Activated B cell treated with CpG ODN at 0.5 μM for 24 hours (primary cell): Measurements from ENCODE around the gene MYDGF. TPM values are rescaled to one million over a fixed set of nuclear protein-coding genes. Genes with fewer than 3 reads are reported as not detected.

ENCODE experiments used
- ATAC-seq: fragments of 200-7000 bp; cut with Tn5 transposase; one replicate; pipeline ENCODE4 v1.10.0; 2021; ENCODE audit warnings: low read depth, mild to moderate bottlenecking, moderate library complexity
- CTCF ChIA-PET: fragments of 350-600 bp; sonication (Branson Sonifier 250); formaldehyde crosslinking; loops from one replicate; lab custom pipeline; 2021; ENCODE audit warnings: antibody characterized with exemption; lab: Charles Lee
- POLR2A ChIA-PET: fragments of 350-600 bp; sonication (Branson Sonifier 250); formaldehyde crosslinking; loops from one replicate; lab custom pipeline; 2021; ENCODE audit warnings: antibody characterized with exemption; lab: Charles Lee
- DNase-seq: peaks from one replicate; pipeline ENCODE4 v3.0.0; 2022
- H3K27ac Mint-ChIP-seq: one replicate; pipeline ENCODE4 v1.8.0; 2020; ENCODE audit warnings: mixed read lengths
- H3K27me3 Mint-ChIP-seq: one replicate; pipeline ENCODE4 v1.8.0; 2021; ENCODE audit warnings: mixed read lengths
- H3K36me3 Mint-ChIP-seq: one replicate; pipeline ENCODE4 v1.8.0; 2021; ENCODE audit warnings: low read depth, mixed read lengths
- H3K4me1 Mint-ChIP-seq: one replicate; pipeline ENCODE4 v1.8.0; 2021; ENCODE audit warnings: mixed read lengths
- H3K4me3 Mint-ChIP-seq: one replicate; pipeline ENCODE4 v1.8.0; 2020; ENCODE audit warnings: mild to moderate bottlenecking, mixed read lengths
- H3K9me3 Mint-ChIP-seq: one replicate; pipeline ENCODE4 v1.8.0; 2020; ENCODE audit warnings: mixed read lengths
- intact Hi-C: fragments of 100-400 bp; cut with micrococcal nuclease; formaldehyde crosslinking; loops from one replicate; pipeline ENCODE4 v1.15.1; 2024
- total RNA-seq: library from RNA; stranded (reverse); gene quantifications from 2 replicates; pipeline ENCODE4 v1.2.3, GENCODE V29; 2022
- TF ChIP-seq, protein P1 (sequence below): fragments of 200-600 bp; IDR thresholded peaks from one replicate; pipeline ENCODE4 v1.8.0; 2022; ENCODE audit warnings: antibody characterized with exemption, mild to moderate bottlenecking

Gene MYDGF
- total RNA-seq, 1 donor from 2014 or later, result 30.9 TPM

DNA sequence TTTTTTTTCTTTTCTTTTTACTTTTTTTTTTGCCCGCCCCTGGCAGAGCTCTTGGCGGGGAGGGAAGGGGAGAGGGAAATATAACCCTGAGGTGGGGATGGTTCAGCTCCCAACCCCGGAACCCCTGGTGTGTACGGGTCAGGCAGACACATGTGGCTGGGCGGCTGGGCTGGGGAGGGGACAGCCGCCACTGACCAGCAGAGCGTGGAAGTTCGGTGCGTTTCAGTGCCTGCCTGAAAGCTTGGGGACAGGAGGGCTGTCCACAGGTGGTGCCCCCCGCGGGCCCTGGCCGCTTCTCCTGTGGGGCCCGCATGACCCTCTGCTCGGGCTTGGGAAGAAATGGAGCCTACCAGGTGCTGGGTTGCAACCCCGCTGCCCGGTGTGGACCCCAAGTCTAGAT lies 5.2 kb upstream of the MYDGF start:
- DNase-seq, result no peak

DNA sequence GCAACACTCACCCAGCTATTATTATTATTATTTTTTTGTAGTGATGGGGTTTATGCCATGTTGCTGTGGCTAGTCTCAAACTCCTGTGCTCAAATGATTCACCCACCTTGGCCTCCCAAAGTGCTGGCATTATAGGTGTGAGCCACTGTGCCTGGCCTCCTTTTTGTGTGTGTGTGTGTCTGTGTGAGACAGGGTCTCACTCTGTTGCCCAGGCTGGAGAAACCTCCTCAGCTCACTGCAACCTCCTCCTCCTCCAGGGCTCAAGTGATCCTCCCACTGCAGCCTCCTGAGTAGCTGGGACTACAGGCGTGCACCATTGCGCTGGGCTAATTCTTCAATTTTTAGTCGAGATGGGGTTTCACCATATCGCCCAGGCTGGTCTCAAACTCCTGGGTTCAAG lies 3.6 kb upstream of the MYDGF start:
- Mint-ChIP-seq H3K27ac (no peak overlapping the region), H3K27me3 (no peaks in the 10 kb centered on the region), H3K9me3 (no peaks in the 10 kb centered on the region), H3K36me3 (peaks cover 38% of the 10 kb centered on the region), H3K4me3 (no peak overlapping the region), H3K4me1 (peaks cover 9% of the 10 kb centered on the region)
- DNase-seq, result no peak
- CTCF ChIA-PET, result no interaction called here
- no peak for ATAC-seq
- intact Hi-C loops, result no loop called here
- TF ChIP-seq, protein P1, sequence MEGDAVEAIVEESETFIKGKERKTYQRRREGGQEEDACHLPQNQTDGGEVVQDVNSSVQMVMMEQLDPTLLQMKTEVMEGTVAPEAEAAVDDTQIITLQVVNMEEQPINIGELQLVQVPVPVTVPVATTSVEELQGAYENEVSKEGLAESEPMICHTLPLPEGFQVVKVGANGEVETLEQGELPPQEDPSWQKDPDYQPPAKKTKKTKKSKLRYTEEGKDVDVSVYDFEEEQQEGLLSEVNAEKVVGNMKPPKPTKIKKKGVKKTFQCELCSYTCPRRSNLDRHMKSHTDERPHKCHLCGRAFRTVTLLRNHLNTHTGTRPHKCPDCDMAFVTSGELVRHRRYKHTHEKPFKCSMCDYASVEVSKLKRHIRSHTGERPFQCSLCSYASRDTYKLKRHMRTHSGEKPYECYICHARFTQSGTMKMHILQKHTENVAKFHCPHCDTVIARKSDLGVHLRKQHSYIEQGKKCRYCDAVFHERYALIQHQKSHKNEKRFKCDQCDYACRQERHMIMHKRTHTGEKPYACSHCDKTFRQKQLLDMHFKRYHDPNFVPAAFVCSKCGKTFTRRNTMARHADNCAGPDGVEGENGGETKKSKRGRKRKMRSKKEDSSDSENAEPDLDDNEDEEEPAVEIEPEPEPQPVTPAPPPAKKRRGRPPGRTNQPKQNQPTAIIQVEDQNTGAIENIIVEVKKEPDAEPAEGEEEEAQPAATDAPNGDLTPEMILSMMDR, result no peak
- POLR2A ChIA-PET, result interaction anchor here (0.7 kb wide), 1 partner anchor 139 kb away, joined by 4 read pairs; no protein-coding TSS in a partner anchor

More for the DNA sequence above, 5.2 kb upstream of the MYDGF start:
- ChIA-PET POLR2A (no interaction called here), CTCF (no interaction called here)
- Mint-ChIP-seq H3K27ac (no peak overlapping the region), H3K9me3 (no peaks in the 10 kb centered on the region), H3K4me3 (no peak overlapping the region), H3K4me1 (no peaks in the 10 kb centered on the region), H3K27me3 (no peaks in the 10 kb centered on the region), H3K36me3 (peaks cover 44% of the 10 kb centered on the region)
- ATAC-seq, result no peak
- intact Hi-C loops, result no loop called here
- TF ChIP-seq, protein P1, result no peak

DNA sequence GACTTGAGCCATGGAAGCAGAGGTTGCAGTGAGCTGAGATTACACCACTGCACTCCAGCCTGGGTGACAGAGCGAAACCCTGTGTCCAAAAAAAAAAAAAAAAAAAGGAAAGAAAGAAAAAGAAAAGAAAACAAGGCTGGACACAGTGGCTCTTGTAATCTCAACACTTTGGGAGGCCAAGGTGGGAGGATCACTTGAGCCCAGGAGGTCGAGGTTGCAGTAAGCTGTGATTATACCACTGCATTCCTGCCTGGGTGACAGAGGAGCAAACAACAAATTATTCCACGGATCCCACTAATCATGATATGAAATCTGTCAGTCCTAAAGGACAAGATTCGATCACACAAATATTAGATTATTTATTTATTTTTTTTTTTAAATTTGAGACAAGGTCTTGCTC lies 3.1 kb upstream of the MYDGF start:
- Mint-ChIP-seq H3K36me3 (peaks cover 37% of the 10 kb centered on the region), H3K4me1 (peaks cover 12% of the 10 kb centered on the region), H3K9me3 (no peaks in the 10 kb centered on the region), H3K27me3 (no peaks in the 10 kb centered on the region), H3K4me3 (no peak overlapping the region), H3K27ac (no peak overlapping the region)
- POLR2A ChIA-PET, result interaction anchor here (0.7 kb wide), 2 partner anchors 97 to 140 kb away, joined by 4 to 16 read pairs; no protein-coding TSS in a partner anchor
- ATAC-seq (no peak), DNase-seq (no peak)
- intact Hi-C loops, result no loop called here
- TF ChIP-seq, protein P1, result no peak
- CTCF ChIA-PET, result no interaction called here

DNA sequence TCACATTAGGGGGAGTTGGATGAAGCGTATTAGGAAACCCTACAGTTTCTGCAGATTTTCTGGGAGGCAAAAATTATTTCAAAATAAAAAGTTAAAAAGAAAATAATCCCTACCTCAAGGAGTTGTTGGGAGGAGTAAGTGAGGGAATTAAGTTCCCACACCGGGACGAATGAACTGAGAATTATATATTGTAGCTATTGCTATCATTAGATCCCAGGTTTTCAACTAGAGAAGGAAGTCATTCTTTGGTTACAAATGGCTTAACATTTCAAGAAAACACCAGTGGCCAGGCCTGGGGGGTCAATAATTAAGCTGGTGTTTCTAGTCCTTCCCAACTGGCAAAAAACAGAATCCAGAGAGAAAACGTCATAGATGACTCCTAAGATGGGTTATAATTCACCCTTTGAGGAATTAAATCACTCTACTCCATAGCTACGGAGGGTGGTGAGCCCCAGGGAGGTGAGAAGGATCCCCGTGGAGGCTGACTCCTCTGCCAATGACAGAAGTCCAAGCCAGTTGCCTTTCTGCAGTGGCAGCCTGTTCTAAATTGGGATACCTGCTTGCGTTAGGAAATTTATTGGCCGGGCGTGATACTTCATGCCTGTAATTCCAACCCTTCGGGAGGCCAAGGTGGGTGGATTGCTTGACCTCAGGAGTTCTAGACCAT lies 1.2 kb upstream of the MYDGF start:
- intact Hi-C loops, result no loop called here
- TF ChIP-seq, protein P1, result no peak
- ATAC-seq (no peak), DNase-seq (no peak)
- peaks cover 37% of the 10 kb centered on the region for H3K36me3 Mint-ChIP-seq
- no peaks in the 10 kb centered on the region for H3K9me3 Mint-ChIP-seq
- POLR2A ChIA-PET, result no interaction called here
- CTCF ChIA-PET, result interaction anchor here (1.2 kb wide), 1 partner anchor 35 kb away, joined by 3 read pairs; no protein-coding TSS in a partner anchor
- peaks cover 18% of the 10 kb centered on the region for H3K4me1 Mint-ChIP-seq
- no peak overlapping the region for H3K27ac Mint-ChIP-seq
- peak overlapping the region; percentile 69 for H3K4me3 Mint-ChIP-seq
- H3K27me3 Mint-ChIP-seq, result no peaks in the 10 kb centered on the region

DNA sequence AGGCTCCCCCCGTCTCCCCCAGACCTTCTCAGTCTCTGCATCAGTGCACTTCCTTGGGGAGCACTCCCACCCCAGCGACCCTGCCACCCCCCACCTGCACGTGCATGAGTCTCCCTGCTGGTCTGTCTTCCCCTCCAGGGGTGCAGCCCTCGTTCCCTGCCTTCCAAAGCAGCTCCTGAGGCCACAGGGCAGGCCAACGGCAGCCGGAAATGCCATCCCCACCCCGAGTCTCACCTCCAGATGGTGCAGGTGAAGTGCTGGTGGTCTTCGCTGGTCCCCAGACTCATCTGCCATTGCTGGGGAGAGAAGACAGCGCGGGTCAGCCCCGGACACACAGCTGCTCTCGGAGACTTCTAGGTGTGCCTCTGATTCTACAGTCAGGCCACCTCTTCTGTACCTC lies 5.5 kb downstream of the MYDGF start:
- intact Hi-C loops, result no loop called here
- no peaks in the 10 kb centered on the region for H3K9me3 Mint-ChIP-seq
- ATAC-seq (no peak), DNase-seq (no peak)
- CTCF ChIA-PET, result no interaction called here
- TF ChIP-seq, protein P1, result no peak
- no peak overlapping the region for H3K4me3 Mint-ChIP-seq
- peaks cover 65% of the 10 kb centered on the region for H3K36me3 Mint-ChIP-seq
- peaks cover 18% of the 10 kb centered on the region for H3K4me1 Mint-ChIP-seq
- POLR2A ChIA-PET, result no interaction called here
- H3K27me3 Mint-ChIP-seq, result no peaks in the 10 kb centered on the region
- H3K27ac Mint-ChIP-seq, result no peak overlapping the region
